Muscle of leg (tissue), 11 donors: ENCODE data around the gene MED9. TPM values are rescaled to one million over a fixed set of nuclear protein-coding genes. Genes with fewer than 3 reads are reported as not detected.
A peak's percentile ranks its signal among the peaks of the same experiment; 100 is the strongest.

Source experiments
- DNase-seq: peaks from one replicate; pipeline ENCODE4 v3.0.0; 2013
- H3K27ac ChIP-seq: one replicate; pipeline ENCODE4 v1.5.1; 2013; ENCODE audit warnings: mild to moderate bottlenecking, low read length, control low read depth
- H3K27me3 ChIP-seq: one replicate; pipeline ENCODE4 v1.6.1; 2013; ENCODE audit warnings: low read length; ENCODE audit not compliant: control insufficient read depth, insufficient read depth
- H3K36me3 ChIP-seq: one replicate; pipeline ENCODE4 v1.6.1; 2013; ENCODE audit warnings: low read length; ENCODE audit not compliant: control insufficient read depth, insufficient read depth
- H3K4me1 ChIP-seq: one replicate; pipeline ENCODE4 v1.6.1; 2013; ENCODE audit warnings: low read length; ENCODE audit not compliant: control insufficient read depth, insufficient read depth
- H3K4me3 ChIP-seq: one replicate; pipeline ENCODE4 v1.5.1; 2013; ENCODE audit warnings: low read length, control low read depth
- H3K9me3 ChIP-seq: replicated peaks from 2 replicates; pipeline ENCODE4 v1.6.1; 2013; ENCODE audit warnings: low read depth, low read length; ENCODE audit not compliant: control insufficient read depth
- WGBS: methylation state at CpG from one replicate; pipeline ENCODE4 v1.1.5; 2013; ENCODE audit warnings: missing lambda C conversion rate; ENCODE audit not compliant: insufficient coverage; 5-methylcytosine and 5-hydroxymethylcytosine counted together
- polyA plus RNA-seq, 8 donors: library from polyadenylated mRNA; unstranded; fragments of 120-200 nt; gene quantifications; one replicate each; pipeline versions ENCODE4 v1.2.1 to v1.2.3, GENCODE V29; 2013; ENCODE audit warnings: inconsistent platforms in 1 of 8, low replicate concordance in 1 of 8; ENCODE audit not compliant: insufficient read length in 8 of 8, insufficient read depth in 1 of 8
- total RNA-seq: library from RNA; stranded (reverse); fragments of 120-200 nt; gene quantifications from one replicate; pipeline ENCODE4 v1.2.4, GENCODE V29; 2013

Gene MED9
- total and polyA plus RNA-seq, 9 donors = 13.1 to 17.6 (median 15.8) TPM

DNA sequence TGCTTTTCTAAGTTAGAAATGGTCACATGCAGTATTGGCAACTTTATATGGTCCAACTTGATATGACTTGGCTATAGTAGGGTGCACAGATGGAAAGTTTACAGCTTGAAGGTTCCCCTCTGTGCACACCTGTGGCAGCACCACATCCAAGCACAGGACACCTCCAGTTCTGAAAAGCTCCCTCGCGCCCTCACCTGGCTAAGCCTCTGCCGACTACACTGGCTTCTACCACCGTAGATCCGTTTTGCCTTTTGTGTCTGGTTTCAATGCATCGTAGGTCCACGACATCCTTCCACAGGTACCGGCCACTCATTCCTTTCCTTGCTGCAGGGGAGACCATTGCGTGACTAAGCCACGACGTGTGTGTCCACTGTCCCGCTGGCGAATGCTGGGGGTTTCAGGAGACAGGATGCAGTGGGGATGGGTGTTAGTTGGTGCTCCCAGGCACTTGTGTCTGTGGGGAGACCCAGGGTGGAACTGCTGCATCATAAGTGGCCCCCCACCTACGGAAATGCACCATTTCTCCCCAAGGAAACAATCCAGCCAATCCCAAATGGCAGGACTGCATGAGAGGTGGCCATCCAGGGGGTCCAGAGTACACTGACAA is 24.3 kb downstream of the MED9 start:
- peaks cover 42% of the 10 kb centered on the region for H3K4me1 ChIP-seq
- no peaks in the 10 kb centered on the region for H3K36me3 ChIP-seq
- 55% methylated on average over 14 of the region's 14 CpGs for WGBS
- H3K27ac ChIP-seq = no peak overlapping the region
- peak; percentile 3 for DNase-seq
- no peak overlapping the region for H3K4me3 ChIP-seq
- H3K27me3 ChIP-seq = peaks cover 3% of the 10 kb centered on the region
- H3K9me3 ChIP-seq = no peaks in the 10 kb centered on the region

- H3K27me3 ChIP-seq = peaks cover 3% of the 10 kb centered on the region
- no peaks in the 10 kb centered on the region for H3K36me3 ChIP-seq
- no peak for DNase-seq
- 81% methylated on average over 20 of the region's 21 CpGs for WGBS
- no peak overlapping the region for H3K4me3 ChIP-seq
- H3K27ac ChIP-seq = peak overlapping the region; percentile 42
- H3K9me3 ChIP-seq = no peaks in the 10 kb centered on the region
- H3K4me1 ChIP-seq = peaks cover 52% of the 10 kb centered on the region
Measured at GRCh38 chr17:17502741-17503565, 26.2 kb downstream of the MED9 start.

DNA sequence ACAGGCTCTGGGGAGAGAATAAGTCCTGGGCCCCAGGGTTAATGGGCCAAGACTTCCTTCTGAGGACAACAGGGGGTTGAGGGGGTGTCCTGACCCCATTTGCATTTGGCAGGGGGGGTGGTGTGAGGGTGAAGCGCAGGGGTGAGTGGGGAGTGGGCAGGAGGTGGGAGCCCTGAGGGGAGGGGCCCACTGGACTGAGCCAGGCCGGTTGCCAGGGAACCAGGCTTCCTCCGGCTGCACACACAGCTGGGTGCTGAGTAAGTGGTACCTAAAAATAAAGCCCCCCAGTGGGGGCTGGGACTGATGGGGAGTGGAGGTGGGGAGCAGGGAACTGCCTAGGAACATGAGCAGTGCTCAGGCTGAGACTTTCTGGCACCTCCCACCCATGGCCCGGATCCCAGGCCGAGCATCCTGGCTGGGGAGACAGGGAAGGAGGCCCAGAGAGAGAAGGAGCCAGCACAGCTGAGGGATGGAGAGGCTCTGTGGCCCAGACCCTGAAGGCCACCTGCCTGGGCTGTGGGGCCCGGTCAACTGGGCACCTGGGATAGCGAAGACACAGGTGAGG is 26.8 kb downstream of the MED9 start:
- peak overlapping the region; percentile 42 for H3K27ac ChIP-seq
- no peaks in the 10 kb centered on the region for H3K36me3 ChIP-seq
- H3K4me1 ChIP-seq = peaks cover 56% of the 10 kb centered on the region
- no peak overlapping the region for H3K4me3 ChIP-seq
- no peaks in the 10 kb centered on the region for H3K9me3 ChIP-seq
- DNase-seq = peak; percentile 93
- 47% methylated on average over 3 of the region's 7 CpGs for WGBS
- H3K27me3 ChIP-seq = peaks cover under 1% of the 10 kb centered on the region

DNA sequence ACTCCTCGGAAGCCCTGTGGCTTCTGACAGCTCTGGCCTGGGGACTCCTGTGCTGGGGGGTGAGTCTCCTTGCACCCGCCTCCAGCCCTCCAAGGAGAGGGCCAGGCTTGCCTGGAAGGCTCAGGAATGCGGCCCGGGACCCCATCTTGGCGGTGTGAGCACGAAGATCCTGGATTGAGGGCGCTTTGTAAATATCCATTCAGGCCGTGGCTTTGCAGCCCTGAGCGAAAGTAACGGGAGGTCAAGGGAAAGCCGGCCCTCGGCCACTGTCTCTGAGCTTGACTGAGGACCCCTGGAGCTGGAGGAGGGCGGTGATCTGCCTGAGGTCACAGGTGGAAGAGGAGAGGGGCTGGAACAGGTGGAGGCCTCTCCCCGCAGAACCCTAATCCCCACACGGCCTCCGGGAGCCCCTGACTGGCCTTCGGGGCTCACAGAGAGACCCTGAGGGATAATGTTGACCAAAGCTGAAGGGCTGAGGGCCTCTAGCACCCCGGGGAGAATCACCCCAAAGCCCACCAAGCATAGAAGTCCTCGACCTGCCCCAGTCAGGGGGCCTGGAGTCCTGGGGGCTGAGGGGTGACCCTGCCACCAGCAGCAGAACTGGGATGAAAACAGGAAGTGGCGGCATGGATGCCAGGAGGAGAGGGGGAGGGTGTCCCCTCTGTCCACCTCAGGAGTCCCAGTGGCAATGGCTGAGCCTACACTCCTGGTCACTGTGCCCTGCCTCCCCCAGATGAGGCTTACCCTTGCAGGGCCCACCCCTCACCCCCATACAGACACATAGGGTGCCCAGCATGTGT is 27.7 kb downstream of the MED9 start:
- 67% methylated on average over 15 of the region's 20 CpGs for WGBS
- DNase-seq = no peak
- Histone ChIP-seq H3K9me3 (no peaks in the 10 kb centered on the region), H3K4me3 (no peak overlapping the region), H3K4me1 (peaks cover 65% of the 10 kb centered on the region), H3K27ac (peak overlapping the region; percentile 35), H3K27me3 (no peaks in the 10 kb centered on the region), H3K36me3 (no peaks in the 10 kb centered on the region)

DNA sequence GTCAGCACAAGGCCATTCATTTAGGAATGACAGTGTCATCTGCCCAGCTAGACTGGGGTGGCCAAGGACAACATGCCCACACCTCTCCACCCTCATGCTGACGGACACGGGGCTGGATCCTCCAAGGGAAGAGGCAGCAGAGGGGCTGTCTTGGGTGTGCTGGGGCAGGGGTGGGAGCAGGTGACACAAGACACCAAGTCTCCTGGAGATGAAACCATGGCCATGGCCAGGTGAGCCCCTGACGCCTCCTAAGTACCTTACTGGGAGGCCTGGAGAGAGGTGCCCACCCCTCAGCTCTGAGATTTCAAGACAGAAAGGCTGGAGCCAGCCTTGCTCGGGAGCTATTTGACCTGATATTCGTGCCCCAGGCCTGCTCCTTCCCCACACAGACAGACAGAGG is 28.4 kb downstream of the MED9 start:
- Histone ChIP-seq H3K4me3 (no peak overlapping the region), H3K36me3 (no peaks in the 10 kb centered on the region), H3K9me3 (no peaks in the 10 kb centered on the region), H3K4me1 (peaks cover 71% of the 10 kb centered on the region), H3K27ac (peak overlapping the region; percentile 35), H3K27me3 (no peaks in the 10 kb centered on the region)
- WGBS = 100% methylated on average over 2 of the region's 5 CpGs
- no peak for DNase-seq

GRCh38 chr17:17505610-17506171 is 28.9 kb downstream of the MED9 start:
- H3K27me3 ChIP-seq = no peaks in the 10 kb centered on the region
- 90% methylated on average over 18 of the region's 22 CpGs for WGBS
- H3K27ac ChIP-seq = no peak overlapping the region
- H3K4me1 ChIP-seq = peaks cover 77% of the 10 kb centered on the region
- DNase-seq = no peak
- H3K9me3 ChIP-seq = no peaks in the 10 kb centered on the region
- no peaks in the 10 kb centered on the region for H3K36me3 ChIP-seq
- no peak overlapping the region for H3K4me3 ChIP-seq

- H3K4me3 ChIP-seq = no peak overlapping the region
Measured at GRCh38 chr17:17506181-17506741, 29.5 kb downstream of the MED9 start.

DNA sequence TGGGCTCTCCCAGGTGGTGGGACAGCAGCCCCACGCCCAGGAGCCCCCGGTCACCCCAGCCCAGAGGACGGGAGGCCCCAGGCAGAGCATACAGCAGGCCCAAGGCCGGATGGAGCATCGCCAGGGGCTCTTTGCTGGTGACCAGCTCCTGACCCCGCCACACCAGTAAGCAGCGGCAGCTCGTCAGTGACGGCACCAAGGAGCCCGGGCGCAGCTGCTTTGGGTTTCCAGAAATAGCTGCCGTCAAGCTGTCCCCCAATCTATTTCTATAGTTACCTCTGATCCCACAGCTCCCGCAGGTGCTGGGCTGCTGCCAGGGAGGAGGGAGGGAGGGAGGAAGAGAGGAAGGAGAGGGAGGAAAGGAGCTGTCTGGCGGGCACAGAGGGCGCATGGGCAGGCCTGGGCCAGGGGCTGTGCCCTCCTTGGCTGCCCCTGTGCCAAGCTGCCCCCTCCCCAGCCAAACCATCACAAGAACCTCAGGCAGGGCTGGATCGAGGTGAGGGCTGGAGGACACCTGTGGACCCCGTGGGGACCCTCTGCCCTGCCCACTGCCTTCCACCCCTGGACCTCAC is 30.2 kb downstream of the MED9 start:
- DNase-seq = peak; percentile 85
- 69% methylated on average over 10 of the region's 17 CpGs for WGBS
- Histone ChIP-seq H3K4me1 (peaks cover 87% of the 10 kb centered on the region), H3K36me3 (no peaks in the 10 kb centered on the region), H3K27ac (peak overlapping the region; percentile 88), H3K27me3 (no peaks in the 10 kb centered on the region), H3K4me3 (no peak overlapping the region), H3K9me3 (no peaks in the 10 kb centered on the region)

More at GRCh38 chr17:17506181-17506741, 29.5 kb downstream of the MED9 start:
- Histone ChIP-seq H3K36me3 (no peaks in the 10 kb centered on the region), H3K27ac (peak overlapping the region; percentile 88), H3K9me3 (no peaks in the 10 kb centered on the region), H3K4me1 (peaks cover 83% of the 10 kb centered on the region), H3K27me3 (no peaks in the 10 kb centered on the region)
- WGBS = 69% methylated on average over 19 of the region's 22 CpGs
- peak; percentile 53 for DNase-seq

GRCh38 chr17:17507465-17508011 is 30.7 kb downstream of the MED9 start:
- no peaks in the 10 kb centered on the region for H3K36me3 ChIP-seq
- H3K9me3 ChIP-seq = no peaks in the 10 kb centered on the region
- 87% methylated on average over 16 of the region's 16 CpGs for WGBS
- DNase-seq = no peak
- no peaks in the 10 kb centered on the region for H3K27me3 ChIP-seq
- no peak overlapping the region for H3K4me3 ChIP-seq
- H3K4me1 ChIP-seq = peaks cover 92% of the 10 kb centered on the region
- H3K27ac ChIP-seq = peak overlapping the region; percentile 81
